Tibial nerve (tissue), 4 donors: ENCODE measurements around the gene ABCC10. TPM values are rescaled to one million over a fixed set of nuclear protein-coding genes. Genes with fewer than 3 reads are reported as not detected.
"Not testable (repeated sequence)": the region's sequence is repeated elsewhere in the genome, so short reads cannot be mapped to it uniquely, and the experiment has no call there.

ENCODE experiments used
- DNase-seq, 2 donors: peaks; one replicate each; pipeline ENCODE4 v3.0.0-alpha.2; 2019; ENCODE audit warnings: low spot score in 2 of 2
- H3K27ac ChIP-seq, 4 donors: fragments of 200-600 bp; sonication (generic) in 3 of 4; one replicate each; pipeline ENCODE4 v1.5.1; 2017 to 2019; ENCODE audit warnings: mild to moderate bottlenecking in 1 of 4
- H3K27me3 ChIP-seq, 2 donors: fragments of 200-600 bp; sonication (generic) in 1 of 2; one replicate each; pipeline versions ENCODE4 v1.5.1 to v1.6.0; 2017 to 2019
- H3K36me3 ChIP-seq, 3 donors: fragments of 200-600 bp; sonication (generic); one replicate each; pipeline ENCODE4 v1.5.1; 2018 to 2019
- H3K4me1 ChIP-seq, 4 donors: fragments of 200-600 bp; sonication (generic) in 3 of 4; one replicate each; pipeline ENCODE4 v1.5.1; 2017 to 2019
- H3K4me3 ChIP-seq, 4 donors: fragments of 200-600 bp; sonication (generic) in 3 of 4; one replicate each; pipeline ENCODE4 v1.5.1; 2017 to 2019; ENCODE audit warnings: mild to moderate bottlenecking in 1 of 4, moderate library complexity in 1 of 4
- H3K9me3 ChIP-seq, 4 donors: fragments of 200-600 bp; sonication (generic) in 3 of 4; one replicate each; pipeline ENCODE4 v1.5.1; 2017 to 2019
- EP300 ChIP-seq, 2 donors: sonication (generic); formaldehyde crosslinking; IDR thresholded peaks; one replicate each; pipeline ENCODE4 v1.6.1; 2017; ENCODE audit warnings: antibody characterized with exemption in 2 of 2, mild to moderate bottlenecking in 1 of 2
- POLR2A ChIP-seq, 2 donors: fragments of 450-650 bp; IDR thresholded peaks; one replicate each; pipeline ENCODE4 v1.6.1; 2017; ENCODE audit warnings: antibody characterized with exemption in 2 of 2, mild to moderate bottlenecking in 2 of 2, moderate library complexity in 2 of 2
- WGBS, 2 donors: methylation state at CpG; one replicate each; pipeline ENCODE4 v1.1.5; 2018; 5-methylcytosine and 5-hydroxymethylcytosine counted together
- total RNA-seq, 4 donors: library from RNA; depleted of rRNA; stranded (reverse); fragments of >200 nt; gene quantifications; one replicate each; pipeline ENCODE4 v1.1.0, GENCODE V29; 2016
- TF ChIP-seq, protein P1 (sequence below), 5 experiments: fragments of 200-600 bp in 3 of 5; fragments of 450-650 bp in 2 of 5; sonication (generic) in 3 of 5; IDR thresholded peaks; one replicate each; pipeline ENCODE4 v1.5.1; 2016 to 2019; ENCODE audit warnings: antibody characterized with exemption in 5 of 5, mild to moderate bottlenecking in 3 of 5, moderate library complexity in 2 of 5

ABCC10 gene
- total RNA-seq, 4 donors from 2014 or later = 14.9 to 35.9 (median 27.1) TPM

DNA sequence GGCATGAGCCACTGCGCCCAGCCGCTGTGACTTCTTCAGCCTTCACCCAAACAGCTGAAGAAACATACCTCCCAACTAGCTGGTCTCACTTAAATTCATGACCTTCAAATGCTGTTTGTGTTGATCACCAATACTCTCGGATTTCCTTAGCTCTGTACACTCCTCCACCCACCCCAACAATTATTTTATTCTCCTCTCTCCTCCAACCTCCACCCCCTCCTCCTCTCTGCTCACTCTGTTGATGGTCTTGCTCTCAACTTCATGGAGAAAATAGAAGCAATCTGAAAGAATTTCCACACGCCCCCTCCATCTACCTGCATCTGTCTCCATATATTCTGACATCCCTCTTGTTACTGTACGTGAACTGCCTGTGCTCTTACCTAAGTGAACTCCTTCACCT is 34.6 kb downstream of the ABCC10 start:
- Histone ChIP-seq H3K4me3 (no peak overlapping the region), H3K9me3 (no peaks in the 10 kb centered on the region), H3K36me3 (no peaks in the 10 kb centered on the region), H3K27ac (no peak overlapping the region), H3K4me1 (no peaks in the 10 kb centered on the region), H3K27me3 (peaks cover 0 to 80% of the 10 kb centered on the region in 2 donors)
- WGBS, 2 donors = 64 to 70% methylated on average over 5 of the region's 5 CpGs
- no peak for DNase-seq
- TF ChIP-seq POLR2A (IDR thresholded peaks at IDR 0.05) (no peak), EP300 (IDR thresholded peaks at IDR 0.05) (no peak)
- TF ChIP-seq, protein P1, sequence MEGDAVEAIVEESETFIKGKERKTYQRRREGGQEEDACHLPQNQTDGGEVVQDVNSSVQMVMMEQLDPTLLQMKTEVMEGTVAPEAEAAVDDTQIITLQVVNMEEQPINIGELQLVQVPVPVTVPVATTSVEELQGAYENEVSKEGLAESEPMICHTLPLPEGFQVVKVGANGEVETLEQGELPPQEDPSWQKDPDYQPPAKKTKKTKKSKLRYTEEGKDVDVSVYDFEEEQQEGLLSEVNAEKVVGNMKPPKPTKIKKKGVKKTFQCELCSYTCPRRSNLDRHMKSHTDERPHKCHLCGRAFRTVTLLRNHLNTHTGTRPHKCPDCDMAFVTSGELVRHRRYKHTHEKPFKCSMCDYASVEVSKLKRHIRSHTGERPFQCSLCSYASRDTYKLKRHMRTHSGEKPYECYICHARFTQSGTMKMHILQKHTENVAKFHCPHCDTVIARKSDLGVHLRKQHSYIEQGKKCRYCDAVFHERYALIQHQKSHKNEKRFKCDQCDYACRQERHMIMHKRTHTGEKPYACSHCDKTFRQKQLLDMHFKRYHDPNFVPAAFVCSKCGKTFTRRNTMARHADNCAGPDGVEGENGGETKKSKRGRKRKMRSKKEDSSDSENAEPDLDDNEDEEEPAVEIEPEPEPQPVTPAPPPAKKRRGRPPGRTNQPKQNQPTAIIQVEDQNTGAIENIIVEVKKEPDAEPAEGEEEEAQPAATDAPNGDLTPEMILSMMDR (IDR thresholded peaks at IDR 0.05) = no peak

DNA sequence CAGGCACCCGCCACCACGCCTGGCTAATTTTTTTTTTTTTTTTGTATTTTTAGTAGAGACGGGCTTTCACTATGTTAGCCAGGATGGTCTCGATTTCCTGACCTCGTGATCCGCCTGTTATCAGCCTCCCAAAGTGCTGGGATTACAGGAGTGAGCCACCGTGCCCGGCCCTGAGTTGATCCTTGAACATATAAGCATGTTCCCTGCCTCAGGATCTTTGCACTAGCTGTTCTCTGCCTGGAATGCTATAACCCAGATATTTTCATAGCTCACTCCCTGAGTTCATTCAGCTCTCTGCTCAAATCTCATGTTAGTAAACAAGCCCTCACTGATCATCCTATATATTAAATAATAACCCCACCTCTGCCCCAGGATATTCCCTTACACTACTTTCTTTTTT is 37.0 kb downstream of the ABCC10 start:
- Histone ChIP-seq H3K36me3 (no peaks in the 10 kb centered on the region), H3K4me3 (no peak overlapping the region), H3K9me3 (no peaks in the 10 kb centered on the region), H3K4me1 (no peaks in the 10 kb centered on the region), H3K27me3 (peaks cover 0 to 63% of the 10 kb centered on the region in 2 donors), H3K27ac (no peak overlapping the region)
- WGBS, 2 donors = 86 to 89% methylated on average over 8 of the region's 8 CpGs
- TF ChIP-seq, protein P1 (IDR thresholded peaks at IDR 0.05) = no peak
- TF ChIP-seq EP300 (IDR thresholded peaks at IDR 0.05) = no peak
- TF ChIP-seq POLR2A (IDR thresholded peaks at IDR 0.05) = no peak
- DNase-seq = no peak

DNA sequence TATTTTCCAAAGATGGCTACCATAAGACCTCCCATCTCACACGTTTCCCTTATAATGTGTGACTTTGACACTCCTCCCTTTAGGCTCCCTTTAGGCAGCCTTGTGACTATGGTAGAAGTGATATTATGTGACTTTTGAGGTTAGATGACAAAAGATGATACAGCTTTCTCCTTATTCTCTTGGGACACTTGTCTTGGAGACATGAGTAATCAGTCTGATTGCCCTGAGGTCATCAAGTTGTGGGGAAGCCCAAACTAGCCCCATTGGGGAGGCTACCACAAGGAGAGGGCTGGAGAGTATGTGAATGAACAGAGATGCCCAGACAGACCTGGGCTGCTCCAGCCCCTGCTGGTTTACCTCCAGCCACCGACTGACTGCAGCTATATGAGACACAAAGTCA is 38.6 kb downstream of the ABCC10 start:
- TF ChIP-seq, protein P1 (IDR thresholded peaks at IDR 0.05) = no peak
- no peak for TF ChIP-seq POLR2A (IDR thresholded peaks at IDR 0.05)
- no peak for TF ChIP-seq EP300 (IDR thresholded peaks at IDR 0.05)
- H3K36me3 ChIP-seq = no peaks in the 10 kb centered on the region
- H3K4me3 ChIP-seq = no peak overlapping the region
- H3K27me3 ChIP-seq = peaks cover 0 to 50% of the 10 kb centered on the region in 2 donors
- 67 to 69% methylated on average over 2 of the region's 2 CpGs for WGBS, 2 donors
- no peaks in the 10 kb centered on the region for H3K4me1 ChIP-seq
- no peaks in the 10 kb centered on the region for H3K9me3 ChIP-seq
- no peak for DNase-seq
- H3K27ac ChIP-seq = no peak overlapping the region

DNA sequence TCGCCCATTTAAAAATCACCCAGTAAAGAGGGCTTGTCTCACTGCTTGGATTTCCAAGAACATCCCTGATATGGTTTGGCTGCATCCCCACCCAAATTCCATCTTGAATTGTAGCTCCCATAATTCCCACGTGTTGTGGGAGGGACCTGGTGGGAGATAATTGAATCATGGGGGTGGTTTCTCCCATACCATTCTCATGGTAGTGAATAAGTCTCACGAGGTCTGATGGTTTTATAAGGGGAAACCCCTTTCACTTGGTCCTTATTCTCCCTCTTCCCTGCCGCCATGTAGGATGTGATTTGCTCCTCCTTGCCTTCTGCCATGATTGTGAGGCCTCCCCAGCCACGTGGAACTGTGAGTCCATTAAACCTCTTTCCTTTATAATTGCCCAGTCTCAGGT is 39.9 kb downstream of the ABCC10 start:
- peaks cover 0 to 37% of the 10 kb centered on the region in 2 donors for H3K27me3 ChIP-seq
- H3K4me3 ChIP-seq = not testable (repeated sequence)
- 54 to 59% methylated on average over 5 of the region's 5 CpGs for WGBS, 2 donors

DNA sequence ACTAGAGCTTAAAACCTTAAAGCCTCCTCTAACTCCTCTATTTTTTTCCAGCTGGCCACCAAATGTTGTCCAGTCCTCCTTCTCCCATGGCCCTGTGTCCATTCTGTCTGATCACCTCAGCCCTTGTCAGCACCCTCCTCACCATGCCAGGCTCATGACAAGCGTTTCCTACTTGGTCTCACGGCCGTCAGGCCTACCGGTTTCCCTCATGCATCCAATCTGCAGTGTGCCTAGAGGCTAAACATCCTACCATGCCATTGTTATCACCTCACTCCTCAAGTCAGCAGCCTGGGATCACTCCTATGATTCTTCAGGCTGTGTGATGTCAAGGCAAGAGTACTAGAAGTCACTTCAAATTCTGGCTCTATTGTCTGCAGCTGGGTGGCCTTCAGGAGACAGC is 40.4 kb downstream of the ABCC10 start:
- Histone ChIP-seq H3K27me3 (peaks cover 0 to 32% of the 10 kb centered on the region in 2 donors), H3K36me3 (no peaks in the 10 kb centered on the region), H3K4me1 (no peaks in the 10 kb centered on the region), H3K9me3 (no peaks in the 10 kb centered on the region), H3K4me3 (no peak overlapping the region), H3K27ac (no peak overlapping the region)
- no peak for TF ChIP-seq POLR2A (IDR thresholded peaks at IDR 0.05)
- TF ChIP-seq, protein P1 (IDR thresholded peaks at IDR 0.05) = no peak
- no peak for TF ChIP-seq EP300 (IDR thresholded peaks at IDR 0.05)
- 80 to 83% methylated on average over 4 of the region's 4 CpGs for WGBS, 2 donors
- no peak for DNase-seq

More for the DNA sequence above, 39.9 kb downstream of the ABCC10 start:
- H3K4me1 ChIP-seq, H3K36me3 ChIP-seq, H3K9me3 ChIP-seq, H3K27ac ChIP-seq, DNase-seq: not testable (repeated sequence)

DNA sequence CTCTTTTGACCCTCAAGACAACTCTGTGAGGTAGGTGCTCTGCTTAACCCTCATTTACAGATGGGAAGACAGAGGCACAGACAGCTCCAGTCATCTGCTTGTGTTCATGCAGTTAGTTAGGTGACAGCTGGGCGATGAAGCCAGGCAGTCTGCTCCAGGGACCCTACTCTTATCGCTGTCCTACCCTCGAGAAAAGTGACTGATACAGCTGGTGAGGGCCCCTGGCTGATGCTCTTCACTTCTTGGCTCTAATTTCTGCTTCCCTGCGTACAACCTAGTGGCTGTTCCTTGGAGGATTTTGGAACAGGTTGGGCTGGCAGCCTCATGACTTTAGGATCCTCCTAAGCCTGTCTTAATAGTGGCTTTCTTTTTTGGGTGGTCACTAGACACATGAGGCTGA is 40.9 kb downstream of the ABCC10 start:
- no peaks in the 10 kb centered on the region for H3K36me3 ChIP-seq
- WGBS, 2 donors = 80 to 83% methylated on average over 4 of the region's 4 CpGs
- H3K27ac ChIP-seq = no peak overlapping the region
- H3K4me1 ChIP-seq = no peaks in the 10 kb centered on the region
- peaks cover 0 to 27% of the 10 kb centered on the region in 2 donors for H3K27me3 ChIP-seq
- H3K4me3 ChIP-seq = no peak overlapping the region
- TF ChIP-seq EP300 (IDR thresholded peaks at IDR 0.05) (no peak), POLR2A (IDR thresholded peaks at IDR 0.05) (no peak)
- TF ChIP-seq, protein P1 (IDR thresholded peaks at IDR 0.05) = no peak
- no peaks in the 10 kb centered on the region for H3K9me3 ChIP-seq
- DNase-seq = no peak
